ENCODE data around the gene GLS2.

- TF ChIP-seq CTCF (IDR thresholded peaks at IDR 0.05; ENCODE audit: low read depth, low read length), result no peak
- TF ChIP-seq EZH2phosphoT487 (IDR thresholded peaks at IDR 0.05; ENCODE audit: low read depth), result no peak
Measured at GRCh38 chr12:56484566-56484965, 3.4 kb downstream of the GLS2 start.

All from OCI-LY3 (cell line).